GM12872 (cell line): Measurements from ENCODE around the gene CXCL11.

Experiments
- CTCF ChIP-seq: IDR thresholded peaks from 3 replicates; pipeline ENCODE4 v1.5.1; 2011; ENCODE audit warnings: low read depth, mild to moderate bottlenecking, low read length, moderate library complexity; ENCODE audit not compliant: insufficient read depth

CXCL11 gene

GRCh38 chr4:76058302-76058701 lies 22.4 kb upstream of the CXCL11 start:
- TF ChIP-seq CTCF, result no peak

- no peak for TF ChIP-seq CTCF
These were observed 19.6 kb upstream of the CXCL11 start for GRCh38 chr4:76055421-76055820.

GRCh38 chr4:76055016-76055415 lies 19.1 kb upstream of the CXCL11 start:
- TF ChIP-seq CTCF, result no peak

GRCh38 chr4:76053730-76054129 lies 17.9 kb upstream of the CXCL11 start:
- no peak for TF ChIP-seq CTCF

- TF ChIP-seq CTCF, result no peak
These were observed 985 bp upstream of the CXCL11 start for GRCh38 chr4:76036855-76037254.

- no peak for TF ChIP-seq CTCF
These were observed 729 bp downstream of the CXCL11 start for GRCh38 chr4:76035141-76035540.

- TF ChIP-seq CTCF, result no peak
These were observed 6.6 kb downstream of the CXCL11 start for GRCh38 chr4:76029300-76029699.

- TF ChIP-seq CTCF, result no peak
These were observed 7.5 kb downstream of the CXCL11 start for GRCh38 chr4:76028350-76028765.
